ENCODE data around the gene INSYN2B.
"Not testable (repeated sequence)": the region's sequence is repeated elsewhere in the genome, so short reads cannot be mapped to it uniquely, and the experiment has no call there.

Gene INSYN2B

GRCh38 chr5:169970911-169971765, 9.2 kb downstream of the INSYN2B start:
- DNase-seq, result peak; percentile 63

- DNase-seq, result no peak
These were observed 10.0 kb downstream of the INSYN2B start for GRCh38 chr5:169970339-169970738.

- DNase-seq, result no peak
These were observed 16.0 kb downstream of the INSYN2B start for GRCh38 chr5:169964246-169964645.

- no peak for DNase-seq
These were observed 19.6 kb downstream of the INSYN2B start for GRCh38 chr5:169960659-169961058.

- DNase-seq, result peak; percentile 37
These were observed 22.0 kb downstream of the INSYN2B start for GRCh38 chr5:169958278-169958677.

GRCh38 chr5:169956756-169957155, 23.5 kb downstream of the INSYN2B start:
- DNase-seq, result no peak

GRCh38 chr5:169956126-169956525, 24.2 kb downstream of the INSYN2B start:
- no peak for DNase-seq

GRCh38 chr5:169954786-169955185, 25.5 kb downstream of the INSYN2B start:
- peak; percentile 88 for DNase-seq

GRCh38 chr5:169953196-169953595, 27.1 kb downstream of the INSYN2B start:
- DNase-seq, result not testable (repeated sequence)

- DNase-seq, result no peak
These were observed 30.0 kb downstream of the INSYN2B start for GRCh38 chr5:169950333-169950732.

- DNase-seq, result peak; percentile 48
These were observed 33.5 kb downstream of the INSYN2B start for GRCh38 chr5:169946743-169947295.

- peak; percentile 98 for DNase-seq
These were observed 34.4 kb downstream of the INSYN2B start for GRCh38 chr5:169945831-169946261.

- peak; percentile 87 for DNase-seq
These were observed 35.2 kb downstream of the INSYN2B start for GRCh38 chr5:169944922-169945680.

GRCh38 chr5:169944115-169944514, 36.2 kb downstream of the INSYN2B start:
- DNase-seq, result no peak

GRCh38 chr5:169943026-169943425, 37.3 kb downstream of the INSYN2B start:
- DNase-seq, result no peak

GRCh38 chr5:169942181-169942580, 38.1 kb downstream of the INSYN2B start:
- no peak for DNase-seq

GRCh38 chr5:169941542-169941941, 38.8 kb downstream of the INSYN2B start:
- DNase-seq, result no peak

GRCh38 chr5:169939731-169940130, 40.6 kb downstream of the INSYN2B start:
- DNase-seq, result no peak

- no peak for DNase-seq
These were observed 41.9 kb downstream of the INSYN2B start for GRCh38 chr5:169938439-169938838.

GRCh38 chr5:169935762-169936161, 44.5 kb downstream of the INSYN2B start:
- no peak for DNase-seq

- peak; percentile 85 for DNase-seq
These were observed 45.3 kb downstream of the INSYN2B start for GRCh38 chr5:169934990-169935389.

GRCh38 chr5:169933616-169934015, 46.7 kb downstream of the INSYN2B start:
- peak; percentile 74 for DNase-seq

- peak; percentile 79 for DNase-seq
These were observed 47.2 kb downstream of the INSYN2B start for GRCh38 chr5:169933127-169933526.

- DNase-seq, result peak; percentile 87
These were observed 56.3 kb downstream of the INSYN2B start for GRCh38 chr5:169923988-169924387.

Measured in NCI-H69 (cell line).